Mesodermal cell (in vitro differentiated cells): ENCODE results near the gene ARMC7.
"Not testable (repeated sequence)": the region's sequence is repeated elsewhere in the genome, so short reads cannot be mapped to it uniquely, and the experiment has no call there.

Experiments used
- H3K27ac ChIP-seq: 2 replicates; pipeline ENCODE4 v1.7.0; 2013; ENCODE audit warnings: mild to moderate bottlenecking, low read depth, low read length, moderate library complexity; ENCODE audit not compliant: severe bottlenecking
- H3K36me3 ChIP-seq: 2 replicates; pipeline ENCODE4 v1.7.1; 2013; ENCODE audit warnings: mild to moderate bottlenecking, low read length, moderate library complexity; ENCODE audit not compliant: control insufficient read depth, insufficient read depth
- H3K4me1 ChIP-seq: one replicate; pipeline ENCODE4 v1.7.1; 2013; ENCODE audit warnings: mild to moderate bottlenecking, low read length; ENCODE audit not compliant: insufficient read depth, control insufficient read depth, poor library complexity, severe bottlenecking
- H3K4me3 ChIP-seq: 2 replicates; pipeline ENCODE4 v1.7.0; 2013; ENCODE audit warnings: low read length, control low read depth, mild to moderate bottlenecking; ENCODE audit not compliant: insufficient read depth, poor library complexity, severe bottlenecking; ENCODE audit errors: extremely low read depth
- H3K9me3 ChIP-seq: 2 replicates; pipeline ENCODE4 v1.7.1; 2013; ENCODE audit warnings: mild to moderate bottlenecking, low read length, moderate library complexity; ENCODE audit not compliant: control insufficient read depth
- WGBS, 2 experiments: methylation state at CpG; one replicate each; pipeline ENCODE4 v1.1.5; 2013; ENCODE audit warnings: missing lambda C conversion rate in 2 of 2; ENCODE audit not compliant: insufficient coverage in 2 of 2; 5-methylcytosine and 5-hydroxymethylcytosine counted together

ARMC7 gene

GRCh38 chr17:75116737-75117136 is 7.0 kb downstream of the ARMC7 start:
- 97 to 99% methylated on average over 6 to 8 of the region's 9 CpGs for WGBS, 2 experiments
- Histone ChIP-seq H3K4me1 (peaks cover 5% of the 10 kb centered on the region), H3K9me3 (no peaks in the 10 kb centered on the region), H3K27ac (no peak overlapping the region), H3K36me3 (peaks cover 34% of the 10 kb centered on the region), H3K4me3 (no peak overlapping the region)

DNA sequence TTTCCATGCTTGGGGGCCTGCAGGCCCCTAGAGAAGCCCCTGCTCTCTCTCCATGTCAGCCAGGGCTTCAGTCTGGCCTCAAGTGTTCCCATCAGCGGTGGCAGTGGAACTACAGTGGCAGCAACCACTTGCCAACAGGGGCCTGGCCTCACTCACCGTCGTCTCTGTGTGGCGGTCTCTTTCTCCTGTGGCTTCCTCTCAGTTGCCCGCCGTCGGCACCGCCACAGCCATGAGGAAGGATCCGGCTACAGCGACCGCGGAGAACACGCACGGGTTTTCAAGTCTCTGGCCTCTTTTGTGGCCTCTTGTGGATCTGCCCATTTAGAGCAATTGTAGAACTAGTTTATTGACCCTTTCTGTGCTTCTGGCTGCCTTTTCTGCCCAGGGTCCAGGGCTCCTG is 8.5 kb downstream of the ARMC7 start:
- Histone ChIP-seq H3K9me3 (no peaks in the 10 kb centered on the region), H3K4me1 (peaks cover 5% of the 10 kb centered on the region), H3K4me3 (no peak overlapping the region), H3K36me3 (peaks cover 29% of the 10 kb centered on the region), H3K27ac (no peak overlapping the region)
- WGBS, 2 experiments, result 97 to 98% methylated on average over 12 to 14 of the region's 14 CpGs

GRCh38 chr17:75124041-75124818 is 14.5 kb downstream of the ARMC7 start:
- no peak overlapping the region for H3K4me3 ChIP-seq
- no peaks in the 10 kb centered on the region for H3K9me3 ChIP-seq
- H3K27ac ChIP-seq, result no peak overlapping the region
- WGBS, 2 experiments, result 95 to 99% methylated on average over 16 of the region's 19 CpGs
- H3K4me1 ChIP-seq, result peaks cover 9% of the 10 kb centered on the region
- H3K36me3 ChIP-seq, result peaks cover 7% of the 10 kb centered on the region

DNA sequence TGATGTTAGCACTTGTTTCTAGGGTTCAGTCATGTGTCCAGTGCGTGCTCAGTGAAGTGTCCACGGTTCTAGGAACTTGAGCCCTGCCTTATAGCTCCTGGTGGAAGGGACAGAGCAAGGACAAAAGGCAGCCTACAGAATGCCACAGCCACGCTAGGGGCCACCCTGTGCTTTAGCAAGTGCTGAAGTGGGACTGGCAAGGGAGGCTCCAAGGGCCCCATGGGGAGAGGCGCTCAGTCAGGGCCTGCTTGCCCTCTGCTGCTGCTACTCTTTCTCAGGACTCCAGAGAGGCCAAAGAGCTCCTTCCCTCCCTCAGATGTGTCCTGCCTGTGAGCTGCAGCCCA is 15.0 kb downstream of the ARMC7 start:
- H3K9me3 ChIP-seq, result no peaks in the 10 kb centered on the region
- no peak overlapping the region for H3K4me3 ChIP-seq
- 90 to 97% methylated on average over 3 to 4 of the region's 4 CpGs for WGBS, 2 experiments
- peaks cover 12% of the 10 kb centered on the region for H3K36me3 ChIP-seq
- H3K27ac ChIP-seq, result no peak overlapping the region
- H3K4me1 ChIP-seq, result peaks cover 10% of the 10 kb centered on the region

DNA sequence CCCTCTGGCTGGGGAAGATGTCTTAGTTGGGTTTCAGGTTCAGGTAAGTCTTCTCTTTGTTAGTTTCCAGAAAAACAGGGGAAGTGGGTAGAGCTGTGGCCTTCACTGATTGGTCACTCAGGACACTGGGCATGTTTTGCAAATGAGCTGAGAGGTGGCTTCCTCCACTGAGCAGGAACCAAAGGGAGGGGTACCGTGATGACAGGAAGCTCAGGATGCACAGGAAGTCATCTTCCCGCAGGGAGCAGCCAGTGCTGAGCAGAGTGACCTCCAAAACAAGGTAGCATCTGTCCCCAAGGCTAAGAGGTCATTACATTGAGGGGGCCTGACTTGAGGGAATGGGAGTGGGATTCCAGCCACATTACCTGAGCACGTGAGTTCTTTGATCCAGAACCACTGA is 16.2 kb downstream of the ARMC7 start:
- Histone ChIP-seq H3K36me3 (peaks cover 21% of the 10 kb centered on the region), H3K27ac (no peak overlapping the region), H3K9me3 (no peaks in the 10 kb centered on the region), H3K4me1 (peaks cover 18% of the 10 kb centered on the region), H3K4me3 (no peak overlapping the region)
- 72 to 76% methylated on average over 3 of the region's 3 CpGs for WGBS, 2 experiments

DNA sequence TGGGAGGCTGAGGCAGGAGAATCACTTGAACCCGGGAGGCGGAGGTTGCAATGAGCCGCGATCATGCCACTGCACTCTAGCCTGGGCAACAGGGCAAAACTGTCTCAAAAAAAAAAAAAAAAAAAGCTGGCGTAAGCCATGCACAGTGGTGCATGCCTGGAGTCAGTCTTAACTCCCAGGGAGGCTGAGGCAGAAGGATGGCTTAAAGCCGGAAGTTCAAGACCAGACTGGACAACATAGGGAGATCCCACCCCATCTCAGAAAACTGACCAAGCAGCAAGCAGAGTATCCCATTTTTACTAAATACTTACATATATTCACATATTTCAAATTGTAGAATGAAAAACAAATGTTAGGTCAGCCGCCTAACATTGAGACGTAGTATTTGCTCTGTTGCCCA is 17.2 kb downstream of the ARMC7 start:
- 94 to 97% methylated on average over 8 of the region's 8 CpGs for whole genome bisulfite sequencing, 2 experiments

GRCh38 chr17:75127936-75128335 is 18.2 kb downstream of the ARMC7 start:
- H3K4me3 ChIP-seq, H3K9me3 ChIP-seq, H3K27ac ChIP-seq: not testable (repeated sequence)
- WGBS, 2 experiments, result 90 to 98% methylated on average over 5 of the region's 5 CpGs
- Histone ChIP-seq H3K4me1 (peaks cover 18% of the 10 kb centered on the region), H3K36me3 (peaks cover 19% of the 10 kb centered on the region)

More for the DNA sequence above, 17.2 kb downstream of the ARMC7 start:
- H3K4me3 ChIP-seq, result no peak overlapping the region
- H3K9me3 ChIP-seq, result no peaks in the 10 kb centered on the region
- peaks cover 18% of the 10 kb centered on the region for H3K4me1 ChIP-seq
- H3K27ac ChIP-seq, result no peak overlapping the region
- peaks cover 19% of the 10 kb centered on the region for H3K36me3 ChIP-seq

DNA sequence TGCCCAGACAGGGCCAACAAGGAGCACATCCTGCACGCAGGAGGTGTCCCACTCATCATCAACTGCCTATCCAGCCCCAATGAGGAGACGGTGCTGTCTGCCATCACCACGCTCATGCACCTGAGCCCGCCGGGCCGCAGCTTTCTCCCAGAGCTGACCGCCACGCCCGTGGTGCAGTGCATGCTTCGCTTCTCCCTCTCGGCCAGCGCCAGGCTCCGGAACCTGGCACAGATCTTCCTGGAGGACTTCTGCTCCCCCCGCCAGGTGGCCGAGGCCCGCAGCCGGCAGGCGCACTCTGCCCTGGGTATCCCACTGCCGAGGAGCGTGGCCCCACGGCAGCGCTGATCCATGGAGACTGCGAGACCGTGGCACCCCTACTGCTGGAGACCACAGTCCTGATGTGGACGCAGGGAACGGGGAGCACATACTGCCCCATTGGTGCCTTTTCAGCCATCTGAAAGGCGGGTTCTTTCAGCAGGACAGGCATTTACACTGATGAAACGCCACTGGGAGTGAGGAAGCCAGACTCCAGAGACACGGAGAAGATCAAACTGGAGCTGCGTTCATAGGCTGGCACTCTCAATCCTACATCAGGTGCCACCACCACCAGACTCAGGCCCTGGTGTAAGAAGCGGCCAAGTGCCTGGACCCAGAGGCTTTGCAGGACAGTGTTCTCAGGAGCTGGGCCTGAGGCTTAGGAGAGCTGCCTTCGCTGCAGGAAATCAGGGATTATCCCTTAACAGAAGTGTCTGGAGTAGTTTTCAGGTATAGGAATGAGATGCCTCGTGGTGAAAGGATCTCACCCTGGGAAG is 19.1 kb downstream of the ARMC7 start:
- Histone ChIP-seq H3K4me3 (no peak overlapping the region), H3K27ac (no peak overlapping the region), H3K36me3 (peaks cover 19% of the 10 kb centered on the region), H3K4me1 (peaks cover 17% of the 10 kb centered on the region), H3K9me3 (no peaks in the 10 kb centered on the region)
- 96 to 97% methylated on average over 32 to 33 of the region's 33 CpGs for WGBS, 2 experiments

- Histone ChIP-seq H3K36me3 (peaks cover 21% of the 10 kb centered on the region), H3K9me3 (no peaks in the 10 kb centered on the region), H3K27ac (no peak overlapping the region), H3K4me3 (no peak overlapping the region), H3K4me1 (peaks cover 10% of the 10 kb centered on the region)
- 87 to 91% methylated on average over 9 of the region's 9 CpGs for WGBS, 2 experiments
Measured at GRCh38 chr17:75129576-75129975, 19.8 kb downstream of the ARMC7 start.

GRCh38 chr17:75130059-75130631 is 20.4 kb downstream of the ARMC7 start:
- Histone ChIP-seq H3K36me3 (peaks cover 26% of the 10 kb centered on the region), H3K4me3 (peak overlapping the region; percentile 86), H3K9me3 (no peaks in the 10 kb centered on the region), H3K4me1 (peaks cover 12% of the 10 kb centered on the region), H3K27ac (no peak overlapping the region)
- WGBS, 2 experiments, result 85 to 90% methylated on average over 24 of the region's 24 CpGs
